LNCAP (cell line): ENCODE measurements around the gene PPP2R2C.

ENCODE experiments used
- CTCF ChIP-seq: fragments of 450-650 bp; IDR thresholded peaks from 2 replicates; pipeline ENCODE4 v1.5.1; 2017; ENCODE audit warnings: mild to moderate bottlenecking

Gene PPP2R2C

GRCh38 chr4:6288342-6288741 is 184.1 kb downstream of the PPP2R2C start:
- TF ChIP-seq CTCF, result no peak

DNA sequence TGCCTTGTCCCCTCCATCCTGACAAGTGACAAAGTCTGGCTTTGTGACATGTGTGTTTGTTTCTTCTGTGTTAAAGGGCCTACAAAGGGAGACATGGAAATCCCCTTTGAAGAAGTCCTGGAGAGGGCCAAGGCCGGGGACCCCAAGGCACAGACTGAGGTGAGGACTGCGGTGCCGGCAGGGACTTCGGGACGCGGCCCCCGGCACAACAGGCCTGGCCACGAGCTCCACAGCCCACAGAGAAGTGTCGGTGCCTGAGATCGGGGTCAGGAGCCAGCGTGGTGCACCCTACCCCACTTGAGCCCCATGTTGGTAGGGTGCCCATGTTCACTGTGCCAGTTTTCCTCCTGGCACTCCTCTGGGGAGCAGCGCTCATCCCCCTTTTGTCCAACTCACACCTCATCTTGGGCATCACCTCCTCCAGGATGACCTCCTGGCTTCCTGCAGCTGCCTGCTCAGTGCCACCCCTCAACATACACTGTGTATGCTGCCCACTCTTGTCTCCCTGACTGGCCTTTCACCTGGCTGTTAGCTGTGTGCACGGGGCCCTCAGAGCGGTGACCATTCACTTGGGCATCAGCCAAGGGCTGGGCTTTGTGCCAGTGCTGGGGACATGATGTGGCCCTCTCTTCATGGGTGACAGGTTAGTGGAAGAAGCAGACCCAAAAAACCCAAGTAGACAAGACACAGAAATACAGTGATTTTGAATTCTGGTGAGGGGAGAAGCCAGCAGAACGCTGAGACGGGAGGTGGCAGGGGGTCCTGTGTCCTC is 185.2 kb downstream of the PPP2R2C start:
- TF ChIP-seq CTCF, result no peak

GRCh38 chr4:6283282-6283681 is 189.1 kb downstream of the PPP2R2C start:
- TF ChIP-seq CTCF, result no peak

DNA sequence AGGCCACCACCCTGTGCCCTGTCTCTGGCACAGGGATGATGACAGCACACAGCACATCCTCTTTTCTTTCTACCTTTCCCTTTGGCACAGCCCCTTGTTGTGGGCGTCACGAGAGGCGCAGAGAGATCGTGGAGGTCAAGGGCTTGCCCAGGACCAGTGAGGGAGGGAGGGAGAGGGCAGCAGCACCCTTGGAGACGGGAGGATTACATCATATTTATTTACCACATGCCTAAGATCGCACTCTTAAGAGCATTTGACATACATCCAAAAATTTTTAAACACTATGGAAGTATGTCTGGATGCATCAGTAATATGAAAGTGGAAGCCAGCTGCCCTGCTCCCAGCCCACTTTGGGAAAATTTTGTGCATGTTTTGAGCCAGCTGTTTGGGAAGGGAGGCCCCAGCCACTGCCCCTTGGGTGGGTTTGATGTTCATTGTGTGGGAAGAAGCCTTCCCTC is 190.1 kb downstream of the PPP2R2C start:
- TF ChIP-seq CTCF, result no peak

GRCh38 chr4:6281436-6282313 is 190.7 kb downstream of the PPP2R2C start:
- no peak for TF ChIP-seq CTCF

DNA sequence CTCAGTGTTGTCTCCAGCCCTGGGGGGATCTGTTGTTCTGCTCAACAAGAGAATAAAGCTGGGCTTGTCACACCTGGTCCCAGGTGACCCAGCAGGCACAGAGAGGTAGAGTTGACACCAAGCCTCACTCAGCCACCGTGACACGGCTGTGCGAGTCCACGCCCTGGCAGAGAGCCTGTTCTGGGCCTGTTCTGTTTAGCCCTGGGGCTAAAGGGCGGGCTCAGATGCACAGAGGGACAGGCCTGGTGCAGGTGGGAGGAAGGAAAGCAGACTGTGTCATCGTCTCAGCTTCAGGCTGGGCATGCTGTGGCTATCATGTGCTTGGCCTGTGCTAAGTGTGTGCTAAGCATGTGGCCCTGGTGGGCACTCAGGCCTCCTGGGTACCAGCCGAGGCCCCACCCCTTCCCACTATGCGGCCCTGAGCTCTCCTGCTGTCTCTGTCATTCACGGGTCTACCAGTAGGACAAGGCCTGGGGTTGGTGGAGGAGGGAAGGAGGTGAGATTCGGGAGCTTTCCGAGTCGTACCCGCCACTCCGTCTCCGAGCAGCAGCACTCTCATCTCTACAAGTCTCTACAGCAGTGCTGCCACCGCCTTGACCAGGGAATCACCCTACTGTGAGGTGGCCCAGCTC is 191.9 kb downstream of the PPP2R2C start:
- TF ChIP-seq CTCF, result no peak

DNA sequence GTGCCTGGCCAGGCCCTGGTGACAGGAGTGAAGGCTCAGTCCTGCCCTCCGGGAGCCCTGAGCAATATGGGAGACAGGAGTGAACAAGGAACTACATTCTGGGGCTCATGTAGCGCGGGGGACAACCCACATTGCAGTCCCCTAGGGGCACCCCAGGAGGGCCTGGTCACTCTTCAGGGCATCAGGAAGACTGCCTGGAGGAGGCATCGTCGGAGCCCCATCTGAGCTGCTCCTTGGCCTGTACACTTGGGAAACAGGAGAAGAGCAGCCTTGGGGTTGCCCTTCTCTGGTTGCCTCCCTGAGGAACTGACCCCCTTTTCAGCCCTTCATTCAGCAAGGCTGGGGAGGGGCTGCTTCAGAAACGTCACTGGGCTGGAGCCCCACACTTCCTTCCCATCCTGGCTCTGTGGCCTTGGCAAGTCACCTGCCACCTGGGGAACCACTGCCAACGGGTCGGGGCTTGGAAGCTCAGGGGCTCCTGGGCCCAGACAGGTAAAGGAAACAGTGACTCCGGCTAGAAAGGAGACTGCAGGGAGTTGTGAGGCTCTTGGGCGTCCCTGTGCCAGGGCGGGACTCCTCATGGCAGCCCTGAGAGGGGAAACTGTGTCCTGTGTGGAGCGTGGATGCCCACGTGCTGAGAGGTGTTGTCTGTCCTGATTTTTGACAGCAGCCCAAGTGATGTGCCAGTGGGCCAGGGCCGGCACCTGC is 192.7 kb downstream of the PPP2R2C start:
- TF ChIP-seq CTCF, result no peak
